Mesothelial cell of epicardium (in vitro differentiated cells): Measurements from ENCODE around the gene TMEM17. TPM values are rescaled to one million over a fixed set of nuclear protein-coding genes. Genes with fewer than 3 reads are reported as not detected.

Source experiments
- DNase-seq, 2 experiments: peaks; one replicate each; pipeline ENCODE4 v3.0.0; 2021; ENCODE audit warnings: low spot score in 2 of 2; ENCODE audit not compliant: unreplicated experiment in 2 of 2
- H3K27ac Mint-ChIP-seq: 2 replicates; pipeline ENCODE4 v1.8.0; 2021; ENCODE audit warnings: mixed read lengths
- H3K27me3 Mint-ChIP-seq: 2 replicates; pipeline ENCODE4 v1.8.0; 2021; ENCODE audit warnings: low read depth, mixed read lengths
- H3K36me3 Mint-ChIP-seq: 2 replicates; pipeline ENCODE4 v1.8.0; 2021; ENCODE audit warnings: mixed read lengths
- H3K4me1 Mint-ChIP-seq: 2 replicates; pipeline ENCODE4 v1.8.0; 2021; ENCODE audit warnings: mixed read lengths
- H3K4me3 Mint-ChIP-seq: 2 replicates; pipeline ENCODE4 v1.8.0; 2021; ENCODE audit warnings: mild to moderate bottlenecking, moderate library complexity, mixed read lengths
- H3K9me3 Mint-ChIP-seq: 2 replicates; pipeline ENCODE4 v1.8.0; 2021; ENCODE audit warnings: mixed read lengths
- CTCF ChIP-seq: fragments of 200-600 bp; sonication (generic); IDR thresholded peaks from one replicate; pipeline ENCODE4 v1.5.0; 2021; ENCODE audit warnings: antibody characterized with exemption; ENCODE audit not compliant: unreplicated experiment
- total RNA-seq: library from RNA; stranded (reverse); gene quantifications from 3 replicates; pipeline ENCODE4 v1.2.1, GENCODE V29; 2021

TMEM17 gene
- total RNA-seq, 1 donor from 2014 or later, result 4.2 TPM

DNA sequence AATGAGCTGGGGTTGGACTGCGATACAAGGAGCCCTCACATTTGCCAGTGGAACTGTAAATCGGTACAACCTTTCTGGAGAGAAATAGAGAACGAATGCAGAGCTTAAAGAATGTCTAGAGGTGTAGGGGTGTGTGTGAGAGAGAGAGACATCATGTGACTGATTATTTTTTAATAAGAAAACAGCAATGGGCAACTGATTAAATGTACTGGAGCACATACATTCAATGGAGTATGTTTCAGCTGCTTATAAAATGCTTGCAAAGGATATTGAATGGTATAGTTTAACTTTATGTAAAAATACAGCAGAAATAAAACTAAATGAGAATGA is 391 bp upstream of the TMEM17 start:
- no peak for DNase-seq
- Mint-ChIP-seq H3K36me3 (peaks cover 3% of the 10 kb centered on the region), H3K27ac (peak overlapping the region; percentile 94), H3K4me3 (peak overlapping the region; percentile 77), H3K9me3 (peaks cover 3% of the 10 kb centered on the region), H3K4me1 (peaks cover 20% of the 10 kb centered on the region), H3K27me3 (no peaks in the 10 kb centered on the region)
- TF ChIP-seq CTCF, result no peak

GRCh38 chr2:62505109-62505749 is 766 bp downstream of the TMEM17 start:
- H3K27me3 Mint-ChIP-seq, result no peaks in the 10 kb centered on the region
- H3K4me1 Mint-ChIP-seq, result peaks cover 20% of the 10 kb centered on the region
- peak overlapping the region; percentile 77 for H3K4me3 Mint-ChIP-seq
- peaks cover 9% of the 10 kb centered on the region for H3K36me3 Mint-ChIP-seq
- peaks cover 3% of the 10 kb centered on the region for H3K9me3 Mint-ChIP-seq
- peak overlapping the region; percentile 89 for H3K27ac Mint-ChIP-seq
- TF ChIP-seq CTCF, result no peak
- DNase-seq, result no peak

DNA sequence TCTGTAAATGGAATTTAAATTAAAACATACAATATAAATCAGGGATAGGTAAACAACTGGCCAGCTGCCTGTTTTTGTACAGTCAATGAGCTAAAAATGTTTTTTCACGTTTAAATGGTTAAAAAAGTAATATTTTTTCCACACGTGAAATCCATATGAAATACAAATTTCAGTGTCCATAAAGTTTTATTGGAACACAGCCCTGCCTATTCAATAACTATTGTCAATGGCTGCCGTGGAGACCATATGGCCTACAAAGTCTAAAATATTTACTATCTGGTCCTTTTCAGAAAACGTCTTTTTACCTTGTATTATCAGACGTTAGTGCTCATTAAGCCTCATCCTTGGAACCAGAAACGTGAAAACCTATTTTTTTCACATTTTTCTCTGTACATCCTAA is 1.3 kb downstream of the TMEM17 start:
- Mint-ChIP-seq H3K27ac (no peak overlapping the region), H3K4me3 (peak overlapping the region; percentile 77), H3K4me1 (peaks cover 20% of the 10 kb centered on the region), H3K27me3 (no peaks in the 10 kb centered on the region), H3K9me3 (peaks cover 3% of the 10 kb centered on the region), H3K36me3 (peaks cover 9% of the 10 kb centered on the region)
- TF ChIP-seq CTCF, result no peak
- no peak for DNase-seq

- H3K27me3 Mint-ChIP-seq, result no peaks in the 10 kb centered on the region
- no peak overlapping the region for H3K4me3 Mint-ChIP-seq
- H3K9me3 Mint-ChIP-seq, result no peaks in the 10 kb centered on the region
- no peak overlapping the region for H3K27ac Mint-ChIP-seq
- no peak for TF ChIP-seq CTCF
- DNase-seq, result no peak
- peaks cover 34% of the 10 kb centered on the region for H3K4me1 Mint-ChIP-seq
- peaks cover 9% of the 10 kb centered on the region for H3K36me3 Mint-ChIP-seq
These were observed 4.0 kb downstream of the TMEM17 start for GRCh38 chr2:62501794-62502500.

DNA sequence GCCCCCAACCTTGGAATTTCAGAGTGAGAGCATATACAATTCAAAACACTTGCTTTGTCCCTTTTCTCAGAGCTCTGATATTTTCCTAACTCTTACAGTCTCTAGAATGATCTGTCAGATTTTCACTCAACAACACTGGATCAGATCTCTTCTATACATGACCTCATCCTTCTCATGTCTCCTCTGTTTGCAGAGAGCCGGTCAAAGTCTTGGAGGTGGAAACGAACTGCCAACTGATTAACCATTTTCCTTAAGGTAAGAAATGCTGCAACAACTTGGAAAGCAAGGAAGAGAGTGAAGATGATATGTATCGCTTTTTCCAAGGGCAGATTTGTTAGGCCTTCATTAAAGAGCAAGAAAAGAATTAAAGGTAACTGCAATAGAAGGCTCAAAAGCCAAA is 4.9 kb downstream of the TMEM17 start:
- DNase-seq, result no peak
- H3K27me3 Mint-ChIP-seq, result no peaks in the 10 kb centered on the region
- no peak overlapping the region for H3K27ac Mint-ChIP-seq
- peaks cover 35% of the 10 kb centered on the region for H3K4me1 Mint-ChIP-seq
- TF ChIP-seq CTCF, result no peak
- peaks cover 9% of the 10 kb centered on the region for H3K36me3 Mint-ChIP-seq
- no peaks in the 10 kb centered on the region for H3K9me3 Mint-ChIP-seq
- H3K4me3 Mint-ChIP-seq, result no peak overlapping the region
